ENCODE data around the gene RPL29.

RPL29 gene

DNA sequence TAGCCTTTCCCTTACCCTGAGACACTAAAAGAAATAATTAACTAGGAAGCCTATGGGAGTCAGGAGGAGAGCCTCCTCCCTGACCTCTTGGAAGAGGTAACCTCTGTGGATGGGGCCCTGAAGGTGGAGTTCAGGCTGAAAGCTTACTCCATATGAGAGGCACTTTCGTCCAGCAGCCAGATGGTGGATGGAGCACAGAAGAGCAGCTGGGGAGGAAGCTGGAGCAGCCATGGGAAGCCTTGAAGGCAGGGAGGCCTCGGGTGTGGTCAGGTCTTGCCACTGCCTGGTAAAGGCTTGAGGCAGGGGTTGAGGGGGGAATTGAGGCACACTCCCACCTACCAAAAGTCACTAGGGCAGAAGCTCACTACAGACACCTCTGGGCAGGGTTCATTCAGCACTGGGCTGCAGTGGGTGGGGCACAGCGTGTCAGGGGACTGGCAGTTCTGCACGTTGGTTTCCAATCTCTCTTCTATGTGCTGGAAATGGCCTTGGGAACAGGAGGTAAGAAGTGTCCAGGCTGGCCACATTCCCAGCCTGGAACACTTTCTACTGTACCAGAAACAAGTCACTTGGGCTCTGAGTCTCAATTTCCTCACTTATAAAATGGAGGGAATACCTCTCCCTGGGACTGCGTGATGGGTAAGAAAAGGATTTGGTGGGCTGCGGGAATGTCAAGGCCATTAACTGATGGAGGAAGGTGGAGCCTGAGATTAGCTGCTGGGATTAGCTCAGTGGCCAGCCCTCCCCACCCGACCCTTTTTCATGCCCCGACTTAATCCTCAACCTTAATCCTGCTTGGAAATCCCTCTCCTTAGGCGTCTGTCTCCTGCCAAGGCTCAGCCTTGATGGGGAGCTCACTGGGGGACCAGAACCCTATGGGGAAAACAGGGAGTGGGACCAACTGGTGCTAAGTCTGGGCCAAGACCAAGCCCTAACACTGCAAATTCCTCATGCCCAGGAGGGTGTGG is 33.8 kb downstream of the RPL29 start:
- no peak for DNase-seq

- DNase-seq: no peak
Measured at GRCh38 chr3:51961011-51961410, 34.7 kb downstream of the RPL29 start.

- no peak for DNase-seq
Measured at GRCh38 chr3:51960386-51960785, 35.3 kb downstream of the RPL29 start.

GRCh38 chr3:51959651-51960050 is 36.0 kb downstream of the RPL29 start:
- DNase-seq: no peak

- DNase-seq: no peak
Measured at GRCh38 chr3:51958603-51959521, 36.8 kb downstream of the RPL29 start.

GRCh38 chr3:51957520-51958205 is 38.0 kb downstream of the RPL29 start:
- no peak for DNase-seq

GRCh38 chr3:51955893-51956770 is 39.6 kb downstream of the RPL29 start:
- DNase-seq: peak; percentile 76

DNA sequence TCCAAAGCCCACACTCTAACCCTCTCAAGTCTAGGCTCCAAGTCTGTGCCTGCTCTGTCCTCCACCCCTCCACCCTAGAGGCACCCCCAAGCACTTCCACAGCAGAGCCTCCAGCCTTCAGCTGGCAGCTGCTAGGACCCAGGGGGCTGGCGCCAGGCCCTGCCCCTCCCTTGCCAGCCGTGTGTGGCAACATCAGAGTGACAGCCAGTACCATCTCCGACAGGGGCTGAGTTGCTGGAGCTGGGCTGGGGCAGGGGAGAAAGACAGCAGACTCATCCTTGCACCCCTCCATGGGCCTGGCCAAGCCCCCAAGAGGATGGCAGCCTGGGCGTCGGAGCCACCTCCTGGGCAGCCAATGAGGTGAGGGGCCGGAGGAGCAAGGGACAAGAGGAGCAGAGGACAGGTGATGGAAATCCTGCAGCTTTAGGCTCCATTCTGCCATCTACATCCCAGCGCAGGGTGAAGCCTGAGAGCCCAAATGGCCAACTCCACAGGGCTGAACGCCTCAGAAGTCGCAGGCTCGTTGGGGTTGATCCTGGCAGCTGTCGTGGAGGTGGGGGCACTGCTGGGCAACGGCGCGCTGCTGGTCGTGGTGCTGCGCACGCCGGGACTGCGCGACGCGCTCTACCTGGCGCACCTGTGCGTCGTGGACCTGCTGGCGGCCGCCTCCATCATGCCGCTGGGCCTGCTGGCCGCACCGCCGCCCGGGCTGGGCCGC is 40.4 kb downstream of the RPL29 start, which contains the start of gene GPR62:
GPR62 (plus strand) TSS at position 207 of the 718 bp plus-strand sequence; CDS start at position 479, 272 bp downstream.
- DNase-seq: no peak

GRCh38 chr3:51954713-51955112 is 41.0 kb downstream of the RPL29 start:
- DNase-seq: no peak

- no peak for DNase-seq
Measured at GRCh38 chr3:51954105-51954504, 41.6 kb downstream of the RPL29 start.

GRCh38 chr3:51953445-51953844 is 42.2 kb downstream of the RPL29 start:
- DNase-seq: no peak

GRCh38 chr3:51950899-51951298 is 44.8 kb downstream of the RPL29 start:
- DNase-seq: no peak

DNA sequence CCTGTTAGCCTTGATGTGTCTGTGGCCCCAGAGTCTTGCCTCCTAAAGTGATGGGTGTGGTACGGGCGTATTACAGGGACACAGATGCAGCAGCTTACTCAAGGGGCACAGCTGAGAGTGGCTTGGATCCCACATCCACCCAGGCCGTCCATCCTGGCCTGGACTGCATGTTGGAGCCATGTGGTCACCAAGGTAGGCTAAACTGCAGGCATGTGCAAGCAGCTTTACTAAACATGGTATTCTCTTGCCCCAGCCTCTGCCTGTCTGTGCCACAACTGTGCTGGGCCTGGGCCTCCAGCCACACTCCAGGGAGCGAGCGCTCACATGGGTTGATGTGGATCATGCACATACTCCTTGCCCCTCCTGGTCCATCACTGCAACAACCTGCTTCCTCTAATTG is 46.6 kb downstream of the RPL29 start:
- DNase-seq: no peak

DNA sequence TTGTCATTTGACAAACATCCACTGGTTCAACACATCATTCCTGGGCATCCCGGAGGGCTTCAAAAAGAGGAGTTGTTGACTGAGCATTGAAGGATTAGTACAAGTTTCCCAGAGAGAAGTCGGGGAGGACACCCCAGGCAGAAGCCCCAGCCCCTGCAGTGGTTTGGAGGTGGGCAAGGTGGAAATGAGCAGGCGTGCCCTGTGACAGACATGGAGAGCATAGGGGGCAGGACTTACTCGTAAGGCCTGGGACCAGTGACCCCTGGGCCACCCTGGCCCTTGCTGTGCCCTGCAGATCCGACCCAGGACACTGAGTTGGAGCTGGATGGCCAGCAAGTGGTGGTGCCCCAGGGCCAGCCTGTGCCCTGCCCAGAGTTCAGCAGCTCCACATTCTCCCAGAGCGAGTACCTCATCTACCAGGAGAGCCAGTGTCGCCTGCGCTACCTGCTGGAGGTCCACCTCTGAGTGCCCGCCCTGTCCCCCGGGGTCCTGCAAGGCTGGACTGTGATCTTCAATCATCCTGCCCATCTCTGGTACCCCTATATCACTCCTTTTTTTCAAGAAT is 47.6 kb downstream of the RPL29 start:
- no peak for DNase-seq

- DNase-seq: no peak
Measured at GRCh38 chr3:51947215-51947900, 48.3 kb downstream of the RPL29 start.

- no peak for DNase-seq
Measured at GRCh38 chr3:51946796-51947195, 48.9 kb downstream of the RPL29 start.

DNA sequence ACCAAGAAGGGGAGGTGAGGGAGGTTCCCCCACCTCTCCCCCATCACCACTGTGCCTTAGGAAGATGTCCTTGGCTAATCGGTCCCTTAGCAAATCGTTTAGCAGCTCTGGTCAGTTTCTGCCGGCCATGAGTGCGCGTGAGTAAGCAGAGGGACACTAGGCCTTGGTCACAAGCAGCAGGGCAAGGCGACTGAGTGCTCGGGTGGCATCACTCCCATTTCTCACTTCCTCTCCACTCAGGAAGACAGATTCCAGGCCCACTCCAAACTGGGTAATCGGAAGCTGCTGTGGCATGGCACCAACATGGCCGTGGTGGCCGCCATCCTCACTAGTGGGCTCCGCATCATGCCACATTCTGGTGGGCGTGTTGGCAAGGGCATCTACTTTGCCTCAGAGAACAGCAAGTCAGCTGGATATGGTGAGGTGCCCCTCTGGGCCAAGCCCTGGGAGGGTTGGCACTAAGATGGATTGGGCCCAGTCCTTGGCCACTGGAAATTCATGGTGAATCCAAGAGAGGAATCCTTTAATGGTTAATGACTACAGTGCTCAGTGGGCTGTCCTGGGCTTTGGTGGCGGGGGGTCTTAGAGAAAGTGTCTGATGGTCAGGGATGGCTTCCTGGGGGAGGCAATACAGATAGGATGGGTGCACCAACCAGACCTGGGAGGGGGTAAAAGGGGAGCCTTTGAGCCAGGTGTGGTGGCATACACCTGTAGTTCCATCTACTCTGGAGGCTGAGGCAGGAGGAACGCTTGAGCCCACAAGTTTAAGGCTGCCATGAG is 49.6 kb downstream of the RPL29 start:
- no peak for DNase-seq

- DNase-seq: no peak
Measured at GRCh38 chr3:51945031-51945840, 50.5 kb downstream of the RPL29 start.
